Vagina (tissue), 2 donors: ENCODE measurements around the gene MED16.

ENCODE experiments used
- POLR2A ChIP-seq, 2 donors: fragments of 450-650 bp; IDR thresholded peaks; one replicate each; pipeline ENCODE4 v1.6.1; 2017; ENCODE audit warnings: antibody characterized with exemption in 2 of 2, mild to moderate bottlenecking in 2 of 2, moderate library complexity in 2 of 2
- TF ChIP-seq, protein P1 (sequence below), 3 experiments: fragments of 450-650 bp in 2 of 3; fragments of 200-600 bp in 1 of 3; sonication (generic) in 1 of 3; IDR thresholded peaks; one replicate each; pipeline ENCODE4 v1.5.1; 2017 to 2019; ENCODE audit warnings: antibody characterized with exemption in 3 of 3, mild to moderate bottlenecking in 2 of 3, moderate library complexity in 2 of 3

DNA sequence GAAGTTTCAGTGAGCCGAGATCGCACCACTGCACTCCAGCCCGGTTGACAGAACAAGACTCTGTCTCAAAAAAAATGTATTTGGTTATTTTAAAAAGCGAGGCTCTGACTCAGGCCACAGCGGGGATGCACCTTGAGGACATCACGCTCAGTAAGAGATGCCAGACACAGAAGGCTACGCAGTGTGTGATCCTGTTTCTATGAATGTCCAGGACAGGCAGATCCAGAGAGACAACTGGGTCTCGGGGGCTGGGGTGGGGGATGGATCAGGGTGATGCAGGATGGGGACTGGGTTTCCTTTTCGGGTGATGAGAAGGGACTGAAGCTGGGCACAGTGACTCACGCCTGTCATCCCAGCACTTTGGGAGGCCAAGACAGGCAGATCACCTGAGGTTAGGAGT, 5.4 kb downstream of the MED16 start:
- TF ChIP-seq, protein P1, sequence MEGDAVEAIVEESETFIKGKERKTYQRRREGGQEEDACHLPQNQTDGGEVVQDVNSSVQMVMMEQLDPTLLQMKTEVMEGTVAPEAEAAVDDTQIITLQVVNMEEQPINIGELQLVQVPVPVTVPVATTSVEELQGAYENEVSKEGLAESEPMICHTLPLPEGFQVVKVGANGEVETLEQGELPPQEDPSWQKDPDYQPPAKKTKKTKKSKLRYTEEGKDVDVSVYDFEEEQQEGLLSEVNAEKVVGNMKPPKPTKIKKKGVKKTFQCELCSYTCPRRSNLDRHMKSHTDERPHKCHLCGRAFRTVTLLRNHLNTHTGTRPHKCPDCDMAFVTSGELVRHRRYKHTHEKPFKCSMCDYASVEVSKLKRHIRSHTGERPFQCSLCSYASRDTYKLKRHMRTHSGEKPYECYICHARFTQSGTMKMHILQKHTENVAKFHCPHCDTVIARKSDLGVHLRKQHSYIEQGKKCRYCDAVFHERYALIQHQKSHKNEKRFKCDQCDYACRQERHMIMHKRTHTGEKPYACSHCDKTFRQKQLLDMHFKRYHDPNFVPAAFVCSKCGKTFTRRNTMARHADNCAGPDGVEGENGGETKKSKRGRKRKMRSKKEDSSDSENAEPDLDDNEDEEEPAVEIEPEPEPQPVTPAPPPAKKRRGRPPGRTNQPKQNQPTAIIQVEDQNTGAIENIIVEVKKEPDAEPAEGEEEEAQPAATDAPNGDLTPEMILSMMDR (IDR thresholded peaks at IDR 0.05) = no peak
- no peak for TF ChIP-seq POLR2A (IDR thresholded peaks at IDR 0.05)
